ENCODE data around the gene NR1D2.

Gene NR1D2

GRCh38 chr3:23900744-23901143 is 44.3 kb upstream of the NR1D2 start:
- ChIA-PET POLR2A (no interaction called here), CTCF (no interaction called here)
- H3K36me3 ChIP-seq (ENCODE audit: control insufficient read depth in 2 of 2, insufficient read depth in 1 of 2, low read length in 2 of 2), result peaks cover 16 to 44% of the 10 kb centered on the region in 2 experiments
- H3K9me3 ChIP-seq (ENCODE audit: control insufficient read depth, insufficient read depth, low read depth, low read length), result no peaks in the 10 kb centered on the region
- H3K27ac ChIP-seq (ENCODE audit: extremely low read depth, low read depth, low read length), result no peak overlapping the region
- no peak overlapping the region for H3K4me3 ChIP-seq (ENCODE audit: low read depth, low read length)
- TF ChIP-seq ZNF140 (tag by site-specific recombination; IDR thresholded peaks at IDR 0.05) (no peak), BCL11A (tag by site-specific recombination; IDR thresholded peaks at IDR 0.05; ENCODE audit: low read depth) (no peak), TSHZ1 (tag by site-specific recombination; IDR thresholded peaks at IDR 0.05; ENCODE audit: borderline replicate concordance) (no peak), ZBTB7A (tag by site-specific recombination; IDR thresholded peaks at IDR 0.05; ENCODE audit: low read depth) (no peak), OSR2 (tag by site-specific recombination; IDR thresholded peaks at IDR 0.05) (no peak)
- H3K4me1 ChIP-seq (ENCODE audit: control insufficient read depth, insufficient read depth, low read length), result no peaks in the 10 kb centered on the region

GRCh38 chr3:23904545-23904944 is 40.5 kb upstream of the NR1D2 start:
- POLR2A ChIA-PET, result interaction anchor here (1.0 kb wide), 1 partner anchor 12 kb away, joined by 4 read pairs; the partner anchor contains the start of genes NKIRAS1 and RPL15
- Histone ChIP-seq H3K4me3 (ENCODE audit: low read depth, low read length) (no peak overlapping the region), H3K4me1 (ENCODE audit: control insufficient read depth, insufficient read depth, low read length) (no peaks in the 10 kb centered on the region), H3K36me3 (ENCODE audit: control insufficient read depth in 2 of 2, insufficient read depth in 1 of 2, low read length in 2 of 2) (peaks cover 14 to 35% of the 10 kb centered on the region in 2 experiments; a peak in 2 of 3 replicates), H3K27ac (ENCODE audit: extremely low read depth, low read depth, low read length) (no peak overlapping the region), H3K9me3 (ENCODE audit: control insufficient read depth, insufficient read depth, low read depth, low read length) (no peaks in the 10 kb centered on the region)
- TF ChIP-seq ZNF10 (tag by site-specific recombination; IDR thresholded peaks at IDR 0.05) (no peak), ZEB2 (tag by site-specific recombination; IDR thresholded peaks at IDR 0.05) (no peak), ZNF549 (tag by site-specific recombination; IDR thresholded peaks at IDR 0.05) (no peak), MZF1 (tag by site-specific recombination; IDR thresholded peaks at IDR 0.05; ENCODE audit: borderline replicate concordance) (no peak), ZNF302 (tag by site-specific recombination; IDR thresholded peaks at IDR 0.05; ENCODE audit: low read depth) (no peak), TSHZ1 (tag by site-specific recombination; IDR thresholded peaks at IDR 0.05; ENCODE audit: borderline replicate concordance) (no peak), BCL11A (tag by site-specific recombination; IDR thresholded peaks at IDR 0.05; ENCODE audit: low read depth) (no peak), ZNF423 (tag by site-specific recombination; IDR thresholded peaks at IDR 0.05) (no peak), WT1 (tag by site-specific recombination; IDR thresholded peaks at IDR 0.05) (no peak), ZNF26 (tag by site-specific recombination; IDR thresholded peaks at IDR 0.05) (no peak), REST (tag by site-specific recombination; IDR thresholded peaks at IDR 0.05) (no peak), ZNF548 (tag by site-specific recombination; IDR thresholded peaks at IDR 0.05) (no peak), ZSCAN18 (tag by site-specific recombination; IDR thresholded peaks at IDR 0.05) (no peak), SETDB1 (IDR thresholded peaks at IDR 0.05; ENCODE audit: insufficient read length, low read length) (no peak), BCL11B (tag by site-specific recombination; IDR thresholded peaks at IDR 0.05; ENCODE audit: low read depth) (no peak), ZNF624 (tag by site-specific recombination; IDR thresholded peaks at IDR 0.05) (no peak), ZNF501 (tag by site-specific recombination; IDR thresholded peaks at IDR 0.05) (no peak), ZNF610 (tag by site-specific recombination; IDR thresholded peaks at IDR 0.05; ENCODE audit: borderline replicate concordance) (no peak)
- CTCF ChIA-PET, result interaction anchor here (1.0 kb wide), 1 partner anchor 16 kb away, joined by 4 read pairs; no protein-coding TSS in a partner anchor

Measured in HEK293 (cell line).